GM18519 (cell line): Measurements from ENCODE around the gene FBXO24.

Experiments used
- ATAC-seq: cut with Tn5 transposase; IDR thresholded peaks from one replicate; pipeline ENCODE4 v1.9.1; 2021; ENCODE audit warnings: mild to moderate bottlenecking, moderate library complexity; ENCODE audit not compliant: unreplicated experiment, low FRiP score

The FBXO24 gene

DNA sequence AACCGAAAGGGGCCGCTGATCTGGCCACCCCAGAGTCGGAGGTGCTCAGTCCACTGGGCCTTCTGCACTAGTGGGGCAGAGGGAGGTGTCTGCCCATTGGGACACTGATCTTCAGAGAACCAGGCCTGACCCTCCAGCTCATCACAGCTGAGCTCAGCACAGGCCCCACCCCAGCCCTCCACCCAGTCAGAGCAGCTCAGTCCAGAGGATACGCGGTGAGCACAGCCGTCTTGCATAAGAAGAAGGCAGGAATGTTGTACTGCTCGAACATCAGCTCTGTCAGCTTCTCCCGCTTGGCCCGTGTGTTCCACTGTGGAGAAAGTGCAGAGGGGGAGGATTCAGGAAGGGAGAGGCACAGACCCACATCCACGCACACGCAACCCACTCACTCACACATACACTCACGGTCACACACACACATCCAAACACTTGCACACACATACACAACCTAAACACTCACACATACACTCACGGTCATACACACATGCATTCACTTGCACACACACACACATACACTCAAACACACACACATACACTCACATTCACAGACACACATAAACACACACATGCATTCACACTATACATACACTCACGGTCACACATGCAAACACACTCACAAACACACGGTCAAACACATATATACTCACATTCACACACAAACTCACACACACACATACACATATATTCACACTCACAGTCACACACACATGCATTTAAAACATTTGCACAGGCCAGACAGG is 63.9 kb downstream of the FBXO24 start:
- no peak for ATAC-seq
